Spleen (tissue), 11 donors: ENCODE results near the gene INHBE. TPM values are rescaled to one million over a fixed set of nuclear protein-coding genes. Genes with fewer than 3 reads are reported as not detected.
A peak's percentile ranks its signal among the peaks of the same experiment; 100 is the strongest.

Experiments
- DNase-seq: peaks from one replicate; pipeline ENCODE4 v3.0.0-alpha.2; 2020
- H3K27ac ChIP-seq, 8 donors: fragments of 200-600 bp; sonication (generic) in 7 of 8; 1 replicate in 4 of 8; 2 replicates in 4 of 8; pipeline versions ENCODE4 v1.5.0 to v1.8.0; 2016 to 2021; ENCODE audit warnings: inconsistent platforms in 4 of 8, mild to moderate bottlenecking in 4 of 8, moderate library complexity in 1 of 8
- H3K27me3 ChIP-seq, 7 donors: fragments of 200-600 bp; sonication (generic) in 6 of 7; replicated peaks in 1 of 7; 1 replicate in 4 of 7; 2 replicates in 3 of 7; pipeline versions ENCODE4 v1.5.0 to v1.8.0; 2016 to 2021; ENCODE audit warnings: inconsistent platforms in 3 of 7, mild to moderate bottlenecking in 1 of 7
- H3K36me3 ChIP-seq, 6 donors: fragments of 200-600 bp; sonication (generic) in 5 of 6; 1 replicate in 4 of 6; 2 replicates in 2 of 6; pipeline versions ENCODE4 v1.5.0 to v1.8.0; 2016 to 2021; ENCODE audit warnings: inconsistent platforms in 2 of 6
- H3K4me1 ChIP-seq, 6 donors: fragments of 200-600 bp; sonication (generic) in 5 of 6; 1 replicate in 3 of 6; 2 replicates in 3 of 6; pipeline versions ENCODE4 v1.5.0 to v1.8.0; 2016 to 2021; ENCODE audit warnings: inconsistent platforms in 3 of 6
- H3K4me3 ChIP-seq, 8 donors: fragments of 200-600 bp; sonication (generic) in 7 of 8; 1 replicate in 4 of 8; 2 replicates in 4 of 8; pipeline versions ENCODE4 v1.5.0 to v1.8.0; 2016 to 2021; ENCODE audit warnings: inconsistent platforms in 4 of 8, mild to moderate bottlenecking in 4 of 8, moderate library complexity in 2 of 8
- H3K9me3 ChIP-seq, 8 donors: fragments of 200-600 bp; sonication (generic) in 7 of 8; 1 replicate in 4 of 8; 2 replicates in 4 of 8; pipeline versions ENCODE4 v1.5.0 to v1.8.0; 2016 to 2021; ENCODE audit warnings: inconsistent platforms in 4 of 8
- POLR2A ChIP-seq, 3 donors: fragments of 450-650 bp; IDR thresholded peaks; one replicate each; pipeline ENCODE4 v1.5.1; 2017; ENCODE audit warnings: antibody characterized with exemption in 3 of 3, mild to moderate bottlenecking in 1 of 3
- POLR2AphosphoS5 ChIP-seq, 3 donors: sonication (generic); formaldehyde crosslinking; IDR thresholded peaks; one replicate each; pipeline ENCODE4 v1.5.1; 2017; ENCODE audit warnings: antibody characterized with exemption in 3 of 3
- WGBS, 5 donors: extraction: QIAGEN DNeasy Blood & Tissue Kit in 3 of 5; methylation state at CpG; one replicate each; pipeline versions ENCODE4 v1.1.5 to v1.1.7; 2013 to 2018; 5-methylcytosine and 5-hydroxymethylcytosine counted together
- intact Hi-C: fragments of 100-400 bp; cut with DNase I; formaldehyde crosslinking; loops from one replicate; pipeline ENCODE4 v1.15.0; 2023; ENCODE audit warnings: low total_unique reads
- polyA plus RNA-seq, 3 donors: library from polyadenylated mRNA; stranded (reverse); fragments of 200-250 nt; gene quantifications; one replicate each; pipeline ENCODE4 v1.2.1, GENCODE V29; 2013
- total RNA-seq, 7 donors: library from RNA; depleted of rRNA in 3 of 7; stranded (reverse); fragments of >200 nt in 3 of 7; fragmentation: NEBNext Ultra II Directional in 4 of 7; extraction: Animal tissue kit (Norgen Biotek cat#: 25700) in 4 of 7; gene quantifications; one replicate each; pipeline versions ENCODE4 v1.1.0 to v1.2.1, GENCODE V29; 2016 to 2021
- TF ChIP-seq, protein P1 (sequence below), 11 experiments: fragments of 200-600 bp in 7 of 11; fragments of 450-650 bp in 4 of 11; sonication (generic) in 4 of 11; IDR thresholded peaks in 8 of 11; conservative IDR thresholded peaks in 3 of 11; 1 replicate in 7 of 11; 2 replicates in 4 of 11; pipeline versions ENCODE4 v1.4.0 to v1.8.0; 2016 to 2021; ENCODE audit warnings: antibody characterized with exemption in 11 of 11, inconsistent platforms in 4 of 11, mild to moderate bottlenecking in 1 of 11
- donor health status: healthy with polysubstance abuse.
- donor health status: DM: no; HTN: no; CAD: no; lungs with moderate emphysema.
- donor health status: DM: no; HTN: no; CAD: no.
- donor health status: Bipolar disorder and iron deficiency.
- donor health status: healthy.
- donor health status: DM: no; HTN: no; CAD: no.
- donor health status: DM: yes; HTN: yes; CAD: no.

The INHBE gene
- total and polyA plus RNA-seq, 10 donors, result 0.02 TPM; not detected in 9

- Histone ChIP-seq H3K4me3 (no peak overlapping the region), H3K27me3 (peaks cover 0 to 7% (median 0%) of the 10 kb centered on the region in 7 donors), H3K4me1 (peaks cover 0 to 19% (median 3%) of the 10 kb centered on the region in 6 donors), H3K27ac (no peak overlapping the region), H3K36me3 (no peaks in the 10 kb centered on the region), H3K9me3 (no peaks in the 10 kb centered on the region)
- TF ChIP-seq, protein P1, sequence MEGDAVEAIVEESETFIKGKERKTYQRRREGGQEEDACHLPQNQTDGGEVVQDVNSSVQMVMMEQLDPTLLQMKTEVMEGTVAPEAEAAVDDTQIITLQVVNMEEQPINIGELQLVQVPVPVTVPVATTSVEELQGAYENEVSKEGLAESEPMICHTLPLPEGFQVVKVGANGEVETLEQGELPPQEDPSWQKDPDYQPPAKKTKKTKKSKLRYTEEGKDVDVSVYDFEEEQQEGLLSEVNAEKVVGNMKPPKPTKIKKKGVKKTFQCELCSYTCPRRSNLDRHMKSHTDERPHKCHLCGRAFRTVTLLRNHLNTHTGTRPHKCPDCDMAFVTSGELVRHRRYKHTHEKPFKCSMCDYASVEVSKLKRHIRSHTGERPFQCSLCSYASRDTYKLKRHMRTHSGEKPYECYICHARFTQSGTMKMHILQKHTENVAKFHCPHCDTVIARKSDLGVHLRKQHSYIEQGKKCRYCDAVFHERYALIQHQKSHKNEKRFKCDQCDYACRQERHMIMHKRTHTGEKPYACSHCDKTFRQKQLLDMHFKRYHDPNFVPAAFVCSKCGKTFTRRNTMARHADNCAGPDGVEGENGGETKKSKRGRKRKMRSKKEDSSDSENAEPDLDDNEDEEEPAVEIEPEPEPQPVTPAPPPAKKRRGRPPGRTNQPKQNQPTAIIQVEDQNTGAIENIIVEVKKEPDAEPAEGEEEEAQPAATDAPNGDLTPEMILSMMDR (IDR thresholded peaks at IDR 0.05 in 8 of 11, conservative IDR thresholded peaks at IDR 0.05 in 3 of 11), result no peak
- no peak for TF ChIP-seq POLR2A (IDR thresholded peaks at IDR 0.05)
- no peak for TF ChIP-seq POLR2AphosphoS5 (IDR thresholded peaks at IDR 0.05)
- intact Hi-C loops, result loop anchor here (5.0 kb wide), 1 partner anchor 189 kb away; no protein-coding TSS in a partner anchor
- DNase-seq, result peak; percentile 54
- 63 to 83% (median 78%) methylated on average over 6 of the region's 6 CpGs for WGBS, 5 donors
These were observed 3.8 kb upstream of the INHBE start for GRCh38 chr12:57451233-57451778.

GRCh38 chr12:57452181-57452936, 2.7 kb upstream of the INHBE start:
- 30 to 45% (median 40%) methylated on average over 9 of the region's 9 CpGs for WGBS, 5 donors
- Histone ChIP-seq H3K36me3 (no peaks in the 10 kb centered on the region), H3K27ac (no peak overlapping the region), H3K4me3 (no peak overlapping the region), H3K27me3 (peaks cover 0 to 7% (median 0%) of the 10 kb centered on the region in 7 donors), H3K4me1 (peaks cover 0 to 23% (median 4%) of the 10 kb centered on the region in 6 donors), H3K9me3 (no peaks in the 10 kb centered on the region)
- intact Hi-C loops, result loop anchor here (5.0 kb wide), 1 partner anchor 190 kb away; no protein-coding TSS in a partner anchor
- DNase-seq, result peak; percentile 42
- TF ChIP-seq, protein P1 (IDR thresholded peaks at IDR 0.05 in 8 of 11, conservative IDR thresholded peaks at IDR 0.05 in 3 of 11), result no peak
- TF ChIP-seq POLR2A (IDR thresholded peaks at IDR 0.05) (no peak), POLR2AphosphoS5 (IDR thresholded peaks at IDR 0.05) (no peak)

GRCh38 chr12:57452937-57453509, 2.1 kb upstream of the INHBE start:
- H3K36me3 ChIP-seq, result no peaks in the 10 kb centered on the region
- no peaks in the 10 kb centered on the region for H3K9me3 ChIP-seq
- peak; percentile 90 for DNase-seq
- H3K27ac ChIP-seq, result no peak overlapping the region
- H3K4me1 ChIP-seq, result peaks cover 0 to 23% (median 4%) of the 10 kb centered on the region in 6 donors
- intact Hi-C loops, result loop anchor here (5.0 kb wide), 1 partner anchor 191 kb away; no protein-coding TSS in a partner anchor
- H3K4me3 ChIP-seq, result no peak overlapping the region
- H3K27me3 ChIP-seq, result peaks cover 0 to 7% (median 0%) of the 10 kb centered on the region in 7 donors
- 23 to 35% (median 30%) methylated on average over 5 to 7 of the region's 7 CpGs for WGBS, 5 donors
- TF ChIP-seq POLR2AphosphoS5 (IDR thresholded peaks at IDR 0.05) (peak in 2 of 3 donors; percentile 36 to 43), POLR2A (IDR thresholded peaks at IDR 0.05) (no peak)
- TF ChIP-seq, protein P1 (IDR thresholded peaks at IDR 0.05 in 8 of 11, conservative IDR thresholded peaks at IDR 0.05 in 3 of 11), result peak; percentile 67 to 87 (median 83)

GRCh38 chr12:57454213-57454565, 918 bp upstream of the INHBE start:
- H3K36me3 ChIP-seq, result no peaks in the 10 kb centered on the region
- H3K27ac ChIP-seq, result no peak overlapping the region
- no peak overlapping the region for H3K4me3 ChIP-seq
- H3K4me1 ChIP-seq, result peaks cover 6 to 32% (median 12%) of the 10 kb centered on the region in 6 donors
- H3K9me3 ChIP-seq, result no peaks in the 10 kb centered on the region
- TF ChIP-seq POLR2AphosphoS5 (IDR thresholded peaks at IDR 0.05) (no peak), POLR2A (IDR thresholded peaks at IDR 0.05) (no peak)
- TF ChIP-seq, protein P1 (IDR thresholded peaks at IDR 0.05 in 8 of 11, conservative IDR thresholded peaks at IDR 0.05 in 3 of 11), result no peak
- intact Hi-C loops, result loop anchor here (5.0 kb wide), 1 partner anchor 192 kb away; no protein-coding TSS in a partner anchor
- WGBS, 5 donors, result 94 to 100% (median 98%) methylated on average over 2 of the region's 2 CpGs
- no peak for DNase-seq
- H3K27me3 ChIP-seq, result peaks cover 0 to 7% (median 0%) of the 10 kb centered on the region in 7 donors
